NCI-H82 treated with DMSO at 0.1 percent for 48 hours (cell line): ENCODE results near the gene TEAD4.
A peak's percentile ranks its signal among the peaks of the same experiment; 100 is the strongest.

Experiments
- DNase-seq: peaks from one replicate; lab custom pipeline; 2025; ENCODE audit not compliant: unreplicated experiment; lab: John Stamatoyannopoulos, UW

Gene TEAD4

DNA sequence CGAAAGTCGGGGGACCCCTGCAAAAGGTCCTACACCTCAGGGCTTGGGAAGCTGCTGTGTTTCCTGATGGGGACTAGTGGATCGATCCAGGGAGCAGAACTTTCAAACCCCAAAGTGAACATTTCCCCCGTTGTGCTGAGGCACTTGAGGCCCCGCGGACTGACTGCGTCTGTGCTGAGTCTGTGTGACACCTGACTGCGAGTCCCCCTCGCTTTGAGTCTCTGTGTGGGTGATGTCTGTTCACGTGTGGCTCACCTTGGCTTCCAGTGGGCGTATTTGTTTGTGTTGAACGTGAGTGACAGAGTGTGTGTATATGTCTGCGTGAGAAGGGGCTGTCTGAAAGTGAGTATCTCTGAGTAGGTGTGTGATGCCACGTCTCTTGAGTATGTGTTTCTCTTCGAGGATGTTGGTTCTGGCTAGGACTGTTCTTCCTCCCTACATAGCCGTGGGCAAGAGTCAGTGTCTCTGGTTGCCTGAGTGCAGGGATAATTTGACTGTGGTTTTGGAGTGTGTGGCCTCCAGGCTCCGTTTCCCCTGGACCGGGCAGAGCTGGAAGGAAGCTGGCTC, 1.3 kb downstream of the TEAD4 start:
- DNase-seq: no peak

DNA sequence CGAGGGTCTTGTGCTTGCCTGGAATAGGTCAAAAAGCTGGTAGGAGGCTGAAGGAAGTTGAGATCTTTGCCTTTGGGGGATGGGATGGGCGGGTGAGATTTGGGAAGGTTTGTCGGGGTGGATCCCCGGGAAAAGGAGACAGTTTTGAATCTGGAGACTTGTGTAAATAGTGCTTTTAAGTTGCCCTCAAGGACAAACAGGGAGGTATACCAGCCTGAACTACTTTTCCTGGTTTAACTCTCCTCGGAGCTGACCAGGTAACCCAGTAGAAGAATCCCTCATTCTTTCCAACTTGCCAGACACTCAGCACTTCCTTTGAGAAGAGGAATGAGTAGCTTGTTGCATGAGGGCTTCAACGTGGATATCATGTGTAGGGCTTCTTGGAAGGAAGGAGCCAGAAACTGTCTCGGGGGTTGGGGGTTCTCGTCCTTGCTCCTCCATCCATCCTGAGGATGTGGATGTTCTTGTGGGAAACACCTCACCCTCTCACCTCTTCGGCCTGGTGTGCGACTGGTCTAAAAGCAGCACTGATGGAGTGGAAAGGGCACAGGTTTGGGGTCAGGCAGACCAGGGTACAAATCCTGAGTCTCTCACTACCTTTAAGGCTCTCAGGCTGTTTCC, 1.9 kb downstream of the TEAD4 start:
- DNase-seq: no peak

DNA sequence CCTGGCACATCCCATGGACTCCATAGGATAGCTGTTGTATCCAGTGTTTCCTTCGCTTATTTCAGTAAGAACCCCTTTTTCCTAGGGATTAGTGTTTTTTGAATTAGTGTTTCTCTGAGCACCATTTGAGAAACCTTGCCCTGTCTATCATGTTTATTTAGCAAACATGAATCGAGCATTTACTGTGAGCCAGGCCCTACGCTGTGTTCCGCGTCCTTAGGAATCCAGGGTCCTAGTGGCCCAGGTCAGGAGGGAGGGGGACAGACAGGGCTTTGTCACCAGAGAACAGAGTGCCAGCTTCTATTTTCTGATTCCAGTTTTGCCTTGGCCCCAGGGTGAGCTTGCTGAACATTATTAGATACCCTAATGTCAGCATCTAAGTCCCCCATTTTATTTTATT, 2.5 kb downstream of the TEAD4 start:
- no peak for DNase-seq

DNA sequence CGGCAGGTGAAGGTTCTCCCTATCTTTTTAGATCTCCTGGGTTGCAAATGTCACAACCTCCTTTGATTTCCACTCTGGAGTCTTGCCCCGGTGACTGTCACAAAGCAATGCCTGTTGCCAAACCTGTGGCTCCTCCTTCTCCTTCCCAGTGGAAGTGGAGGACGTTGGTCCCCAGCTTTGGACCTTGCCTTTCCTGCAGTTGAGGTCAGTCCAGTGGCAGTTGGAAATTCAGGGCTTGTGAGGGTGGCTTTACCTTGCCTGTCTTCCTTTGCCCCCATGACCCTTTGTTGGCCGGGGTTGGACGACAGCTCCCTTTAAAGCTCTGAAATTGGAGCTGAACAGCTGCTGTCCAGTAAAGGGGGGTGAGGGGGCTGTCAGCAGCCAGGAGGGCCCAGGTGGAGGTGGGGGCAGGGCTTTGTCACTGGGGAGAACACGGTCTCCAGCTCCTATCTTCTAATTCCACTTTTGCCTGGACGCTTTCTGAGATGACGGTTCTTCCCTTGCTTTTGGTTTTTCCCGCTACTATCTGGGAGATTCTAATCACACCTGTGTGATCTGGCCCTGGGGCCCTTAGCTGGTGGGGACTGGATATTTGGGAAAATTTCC, 4.1 kb downstream of the TEAD4 start:
- DNase-seq: peak; percentile 27

DNA sequence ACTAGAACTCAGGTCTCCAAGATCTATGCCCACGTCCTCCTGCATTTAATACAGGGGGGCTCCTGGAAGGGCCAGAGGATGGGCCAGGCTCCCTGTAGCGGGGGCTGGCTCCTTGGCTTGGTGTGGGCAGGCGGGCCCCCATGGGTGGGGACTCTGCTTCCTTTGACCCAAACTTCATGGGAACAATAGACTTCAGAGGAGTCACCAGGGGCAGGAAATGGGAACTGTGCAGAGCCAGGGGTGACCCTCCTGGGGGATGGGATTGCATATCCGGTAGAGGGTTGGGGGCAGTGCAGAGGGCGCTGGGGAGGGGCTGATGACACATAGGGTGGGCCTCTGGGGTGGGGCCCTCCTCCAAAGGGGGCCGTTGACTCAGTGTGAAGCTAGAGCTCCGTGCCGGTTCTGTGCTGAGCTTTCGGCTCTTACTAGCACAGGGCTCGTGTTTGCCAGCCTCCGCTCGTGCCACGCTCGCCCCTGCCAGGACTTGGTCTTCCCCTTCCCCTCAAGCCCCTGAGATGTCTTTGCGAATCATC, 4.6 kb downstream of the TEAD4 start:
- DNase-seq: no peak

DNA sequence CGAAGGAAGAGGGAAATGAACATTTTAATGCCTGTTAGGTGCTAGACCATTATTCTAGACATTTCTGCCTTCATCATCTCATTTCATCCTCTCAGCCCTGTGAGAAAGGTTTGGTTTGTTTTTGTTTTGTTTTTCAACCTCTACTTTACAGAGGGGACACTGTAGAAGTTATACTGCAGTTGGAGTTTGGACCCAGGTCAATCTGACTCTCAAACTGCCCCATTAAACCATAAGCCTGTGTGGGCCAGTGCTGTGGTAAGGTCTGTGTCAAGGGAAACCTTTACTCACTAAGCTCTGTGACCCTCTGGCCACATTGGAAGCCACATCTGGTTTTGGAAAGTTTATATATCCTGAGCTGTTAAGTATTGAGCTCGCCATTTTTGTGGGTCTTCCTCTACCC, 8.5 kb downstream of the TEAD4 start:
- no peak for DNase-seq

DNA sequence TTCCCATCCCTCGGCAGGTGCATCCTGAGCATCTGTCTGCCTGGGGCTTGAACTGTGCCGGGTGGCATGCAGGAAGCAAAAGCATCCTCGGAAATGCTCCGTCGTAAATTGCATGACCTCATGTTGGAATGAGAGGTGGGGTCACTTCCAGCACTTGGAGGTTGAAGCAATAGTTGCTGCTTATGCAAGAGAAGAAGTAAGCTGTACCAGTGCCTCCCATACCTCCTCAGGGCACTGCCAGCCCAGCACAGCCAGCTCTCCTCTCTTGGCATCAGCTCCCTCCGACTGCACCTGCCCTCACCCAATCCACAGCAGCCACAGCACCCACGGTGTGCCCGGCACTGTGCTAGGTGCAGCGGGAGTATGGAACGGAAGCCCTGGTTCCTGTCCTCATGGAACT, 11.5 kb downstream of the TEAD4 start:
- DNase-seq: no peak

DNA sequence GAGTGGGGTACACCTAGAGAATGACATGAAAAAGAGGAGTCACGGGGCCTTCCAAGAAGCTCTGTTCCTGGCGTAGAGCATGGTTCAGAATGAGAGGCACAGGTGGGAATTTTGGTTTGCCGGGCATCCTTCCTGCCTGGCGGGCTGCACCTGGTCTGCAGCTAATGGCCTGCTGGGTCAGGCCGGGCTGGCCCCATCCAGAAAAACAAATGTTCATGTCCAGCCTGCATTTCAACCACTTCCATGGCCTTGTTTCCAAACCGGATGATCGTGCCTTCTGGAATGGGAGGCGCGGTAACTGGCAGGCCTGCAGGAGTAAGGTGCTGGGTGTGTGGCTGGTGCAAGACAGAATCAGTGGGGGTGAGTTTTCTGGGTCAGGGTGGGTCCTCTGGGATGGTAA, 14.4 kb downstream of the TEAD4 start:
- DNase-seq: no peak

DNA sequence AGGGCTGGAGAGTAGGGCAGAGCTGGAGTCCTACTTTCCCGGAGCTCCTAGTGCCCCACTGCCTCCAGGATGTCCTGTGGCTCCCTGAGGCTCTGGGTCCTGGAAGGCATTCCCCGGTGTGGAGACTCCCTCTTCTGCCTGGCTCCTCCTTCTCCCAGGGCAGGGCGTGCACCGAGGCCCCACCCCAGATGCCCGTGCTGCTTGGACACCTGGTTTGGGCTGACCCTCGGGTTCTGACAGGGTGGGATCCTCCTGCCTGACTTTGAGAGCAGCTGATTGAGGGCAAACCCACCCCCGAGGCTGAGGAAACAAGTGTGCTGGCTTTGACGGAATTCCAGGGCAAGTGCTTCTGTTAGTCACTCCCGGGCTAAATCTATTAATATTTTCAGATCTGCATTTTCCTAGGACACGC, 15.4 kb downstream of the TEAD4 start:
- DNase-seq: no peak

DNA sequence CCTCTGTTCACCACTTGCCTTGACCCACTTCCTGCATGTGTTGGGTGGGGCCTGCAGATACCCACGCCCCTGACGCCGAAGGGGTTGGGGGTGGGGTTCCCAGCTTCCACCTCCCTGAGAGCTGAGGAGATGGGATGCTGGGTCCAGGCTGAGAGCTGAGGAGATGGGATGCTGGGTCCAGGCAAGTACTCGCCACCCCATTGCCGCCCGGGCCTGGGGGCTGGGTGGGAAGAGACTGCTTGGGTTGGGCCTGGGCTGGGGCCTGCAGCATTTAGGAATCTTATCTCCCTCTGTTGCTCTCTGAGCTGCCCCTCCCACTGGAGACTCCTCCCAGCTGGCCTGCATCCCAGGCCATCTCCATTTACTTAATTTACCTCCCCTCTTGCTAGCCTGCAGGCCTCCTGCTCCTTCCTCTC, 17.4 kb downstream of the TEAD4 start:
- no peak for DNase-seq

DNA sequence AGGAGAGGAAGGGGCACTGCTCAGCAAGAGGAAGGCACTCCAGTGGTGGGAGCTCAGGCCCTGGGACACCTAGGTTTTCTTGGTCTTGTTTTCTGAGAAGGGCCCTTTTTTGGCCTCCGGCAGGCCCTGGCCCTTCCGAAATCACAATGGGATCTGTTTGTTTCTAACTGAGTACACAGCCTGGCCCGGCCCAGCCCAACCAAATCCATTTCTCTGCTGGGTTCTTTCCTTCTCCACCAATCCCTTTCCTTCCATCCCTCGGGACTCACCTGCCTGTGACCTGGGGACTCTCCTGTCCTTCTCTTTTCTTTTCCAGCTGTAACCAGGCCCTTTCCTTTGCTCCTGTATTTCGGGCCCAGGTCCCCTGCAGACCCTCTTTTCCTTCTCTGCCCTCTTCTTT, 18.6 kb downstream of the TEAD4 start:
- DNase-seq: no peak

DNA sequence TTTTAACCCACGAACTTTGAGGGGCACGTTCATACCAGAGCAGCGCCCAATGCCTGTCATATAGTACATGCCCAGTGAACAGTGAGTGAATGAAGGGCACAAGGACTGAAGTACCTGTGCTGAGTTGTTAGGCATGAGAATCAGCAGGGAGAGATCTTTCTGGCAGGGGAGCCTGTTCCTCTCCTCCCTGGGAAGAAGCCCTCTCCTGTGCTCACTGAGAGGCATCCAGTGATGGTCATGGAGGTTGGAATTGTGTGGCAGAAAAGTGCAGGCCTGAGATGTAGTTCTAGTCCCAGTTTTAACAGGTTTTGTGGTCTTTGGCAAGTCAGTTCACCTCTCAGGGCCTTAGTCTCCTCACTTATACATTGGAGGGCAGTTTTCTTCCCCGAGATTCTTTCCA, 20.6 kb downstream of the TEAD4 start:
- DNase-seq: no peak

DNA sequence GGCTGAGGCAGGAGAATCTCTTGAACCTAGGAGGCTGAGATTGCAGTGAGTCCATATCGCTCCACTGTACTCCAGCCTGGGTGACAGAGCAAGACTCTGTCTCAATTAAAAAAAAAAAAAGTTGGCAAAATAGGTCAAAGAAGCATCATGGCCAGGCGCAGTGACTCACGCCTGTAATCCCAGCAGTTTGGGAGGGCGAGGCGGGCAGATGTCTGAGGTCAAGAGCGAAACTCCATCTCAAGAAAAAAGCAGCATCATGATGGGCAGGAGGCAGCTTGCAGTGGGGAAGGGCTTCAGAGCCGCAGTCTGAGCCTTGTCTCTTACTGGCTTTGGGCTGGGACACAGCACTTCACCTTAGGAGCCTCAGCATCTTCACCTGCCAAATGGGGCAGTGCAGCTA, 21.4 kb downstream of the TEAD4 start:
- DNase-seq: no peak

DNA sequence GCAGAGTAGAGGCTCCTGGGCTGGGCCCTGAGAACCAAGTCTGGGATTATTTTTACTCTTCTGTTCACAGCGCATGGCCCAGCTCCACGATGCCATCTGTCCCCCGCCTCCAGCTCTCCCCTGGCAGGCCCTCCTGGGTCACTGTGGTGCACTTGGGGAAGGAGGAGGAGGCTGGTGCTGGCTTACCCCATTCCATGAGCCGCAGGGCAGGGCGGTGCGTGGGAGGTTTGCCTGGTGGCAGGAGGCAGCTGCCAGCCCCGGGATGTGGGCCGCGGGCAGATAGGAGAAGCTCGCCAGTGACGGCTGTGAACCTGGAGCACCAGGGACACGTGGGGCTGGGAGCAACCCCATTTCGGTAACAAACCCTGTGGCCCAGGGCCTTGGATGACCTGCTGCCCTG, 23.2 kb downstream of the TEAD4 start:
- DNase-seq: no peak

DNA sequence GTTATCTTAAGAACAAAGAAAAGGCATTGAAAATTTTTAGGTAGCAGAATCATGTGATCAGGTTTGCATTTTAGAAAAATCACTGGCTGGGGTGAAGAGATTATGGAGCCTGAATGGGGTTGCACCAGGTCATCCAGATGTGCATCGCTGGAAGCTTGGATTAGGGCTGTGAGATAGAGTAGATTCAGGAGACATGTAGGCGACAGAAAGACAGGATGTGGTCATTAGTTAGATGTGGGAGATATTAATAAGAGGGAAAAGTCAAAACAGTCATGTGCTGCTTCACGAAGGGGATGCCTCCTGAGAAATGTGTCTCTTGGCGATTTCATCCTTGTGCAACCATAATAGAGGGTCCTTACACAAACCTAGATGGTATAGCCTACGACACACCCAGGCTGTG, 25.1 kb downstream of the TEAD4 start:
- no peak for DNase-seq

DNA sequence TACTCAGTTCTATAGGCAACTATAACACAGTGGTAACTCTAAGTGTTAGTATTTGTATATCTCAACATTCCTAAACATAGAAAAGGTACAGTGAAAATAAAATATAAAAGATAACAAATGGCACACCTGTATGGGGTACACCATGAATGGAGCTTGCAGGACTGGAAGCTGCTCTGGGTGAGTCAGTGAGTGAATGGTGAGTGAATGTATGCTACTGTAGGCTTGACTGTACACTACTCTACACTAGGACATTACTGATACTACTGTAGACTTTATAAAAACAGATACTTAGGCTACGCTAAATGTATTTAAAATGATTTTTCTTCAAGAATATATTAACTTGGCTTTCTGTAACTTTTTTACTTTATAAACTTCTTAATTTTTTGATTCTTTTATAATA, 25.5 kb downstream of the TEAD4 start:
- no peak for DNase-seq

DNA sequence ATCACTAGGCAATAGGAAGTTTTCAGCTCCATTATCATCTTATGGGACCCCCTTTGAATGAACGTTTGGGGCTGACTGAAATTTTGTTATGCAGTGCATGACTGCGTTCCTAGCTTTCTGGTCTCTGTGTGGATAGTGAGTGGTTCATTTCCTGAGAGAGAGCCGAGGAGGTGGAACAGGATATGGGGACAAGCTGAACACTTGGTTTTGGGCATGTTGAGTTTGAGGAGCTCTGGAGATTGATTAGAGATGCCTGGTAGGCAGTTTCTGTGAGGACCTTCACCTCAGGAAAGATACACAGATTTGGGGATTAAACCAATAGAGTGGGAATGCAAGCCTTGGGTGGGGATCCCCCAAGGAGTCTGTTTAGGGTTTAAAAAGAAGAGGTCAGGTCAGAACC, 27.7 kb downstream of the TEAD4 start:
- DNase-seq: no peak

DNA sequence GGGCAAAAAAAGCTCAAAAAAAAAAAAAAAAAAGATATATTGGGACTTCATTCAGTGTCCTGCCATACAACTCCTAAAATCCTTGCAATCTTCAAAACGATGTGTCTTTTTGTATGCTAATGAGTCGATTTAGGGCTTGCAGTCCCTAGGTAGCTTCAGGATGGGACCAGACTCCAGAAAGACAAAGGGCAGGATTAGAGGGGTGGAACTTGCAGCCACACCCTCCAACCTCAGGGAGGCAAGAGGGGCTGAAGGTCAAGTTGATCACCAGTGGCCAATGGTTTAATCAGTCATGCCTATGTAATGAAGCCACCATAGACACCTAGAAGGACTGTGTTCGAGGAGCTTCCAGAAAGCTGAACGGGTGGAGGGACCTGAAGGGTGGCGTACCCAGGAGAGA, 29.3 kb downstream of the TEAD4 start:
- no peak for DNase-seq

DNA sequence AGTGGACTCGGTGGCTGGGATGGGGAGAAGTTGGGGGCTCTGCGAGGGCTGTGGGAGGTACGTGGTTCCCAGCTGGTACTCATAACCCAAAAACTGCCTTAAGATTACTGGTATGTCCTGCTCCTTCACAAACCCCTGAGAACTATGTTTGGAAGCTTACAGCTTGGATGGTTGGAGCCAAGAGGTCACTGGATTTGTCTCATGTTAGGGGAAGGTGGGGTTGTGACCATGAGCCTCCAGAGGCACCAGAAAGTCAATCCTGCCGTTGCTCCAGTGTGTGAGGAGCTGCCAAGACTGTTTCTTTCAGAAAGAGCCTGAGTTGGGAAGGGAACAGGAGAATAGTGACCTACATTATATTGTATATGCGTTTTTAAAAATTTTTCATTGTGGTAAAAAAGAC, 33.5 kb downstream of the TEAD4 start:
- no peak for DNase-seq

DNA sequence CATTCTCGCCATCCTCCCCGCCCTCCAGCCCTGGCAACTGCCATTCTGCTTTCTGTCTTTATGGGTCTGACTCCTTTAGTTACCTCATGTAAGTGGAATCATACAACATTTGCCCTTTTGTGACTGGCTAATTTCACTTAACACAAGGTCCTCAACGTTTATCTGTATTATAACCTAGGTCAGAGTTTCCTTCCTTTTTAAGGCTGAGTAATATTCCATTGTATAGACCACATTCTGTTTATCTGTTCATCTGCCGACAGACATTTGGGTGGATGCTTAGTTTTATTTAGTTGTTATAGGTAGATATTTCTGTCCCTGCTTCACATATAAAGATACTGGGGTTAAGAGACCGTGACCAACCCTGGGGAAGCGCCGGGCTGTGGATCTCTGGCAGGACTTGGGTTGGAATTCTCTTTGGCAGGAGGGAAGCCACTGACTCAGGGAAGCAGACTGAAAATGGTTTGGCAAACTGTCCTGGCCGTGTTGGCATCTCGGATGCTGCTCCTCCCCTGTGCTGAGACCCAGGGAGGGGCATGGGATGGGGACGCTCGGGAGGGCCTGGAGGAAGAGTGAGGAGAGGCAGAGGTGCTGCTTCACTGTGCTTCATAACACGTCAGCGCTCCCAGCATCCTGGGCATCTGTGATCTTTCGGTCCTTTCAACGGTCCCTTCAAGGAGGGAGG, 38.9 kb downstream of the TEAD4 start:
- no peak for DNase-seq

DNA sequence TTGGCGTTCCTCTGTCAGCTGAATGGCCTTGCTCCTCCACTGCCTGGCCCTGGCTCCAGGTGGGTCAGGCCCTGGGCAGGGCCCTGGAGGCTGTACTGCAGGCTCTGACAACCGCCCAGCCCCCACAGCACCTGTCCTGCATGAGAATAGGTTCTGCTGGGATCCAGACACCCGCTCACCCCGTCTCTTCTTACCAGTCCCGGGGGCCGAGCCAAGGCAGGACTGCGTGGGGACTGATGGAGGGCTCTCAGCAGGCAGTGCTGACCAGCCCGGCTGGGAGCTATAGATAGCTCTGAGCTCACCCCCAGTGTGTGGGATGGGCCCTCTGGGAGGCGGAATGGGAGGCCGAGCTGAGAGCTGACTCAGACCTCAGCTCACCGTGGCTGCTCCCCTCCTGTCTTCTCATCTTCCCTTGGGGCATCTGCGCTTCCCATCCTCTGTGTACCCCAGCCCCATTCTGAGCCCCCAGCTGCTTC, 39.6 kb downstream of the TEAD4 start:
- DNase-seq: no peak

DNA sequence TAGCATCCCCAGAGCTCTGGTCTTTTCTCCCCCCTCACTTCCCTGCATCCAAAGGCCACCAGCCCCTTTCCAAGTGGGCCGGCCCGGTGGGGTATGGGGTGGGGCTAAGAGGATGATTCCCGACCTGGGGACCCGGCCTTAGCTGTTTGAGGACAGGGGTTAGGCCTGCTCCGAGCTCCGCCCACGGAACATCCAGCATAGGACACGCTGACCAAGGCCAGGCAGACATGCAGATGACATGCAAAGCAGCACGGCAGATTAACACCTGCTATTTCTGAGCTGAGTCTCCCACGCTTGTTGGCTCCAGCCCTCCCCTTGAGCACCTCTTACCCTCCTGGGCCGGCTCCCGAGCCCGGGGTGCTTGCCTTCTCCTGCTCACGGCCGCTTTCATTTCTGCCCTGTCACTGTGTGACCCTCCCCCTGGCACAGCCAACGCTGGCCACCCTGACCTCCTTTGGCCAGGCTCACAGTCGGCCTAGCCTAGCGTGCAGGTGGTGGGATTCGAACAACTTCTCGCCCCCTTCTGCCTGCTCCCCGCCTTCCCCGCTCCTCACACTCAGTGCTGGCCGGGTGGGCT, 40.2 kb downstream of the TEAD4 start:
- DNase-seq: no peak
